HCT116 (cell line): Measurements from ENCODE around the gene PTPDC1. TPM values are rescaled to one million over a fixed set of nuclear protein-coding genes. Genes with fewer than 3 reads are reported as not detected.

Source experiments
- ATAC-seq: fragments of 200-7000 bp; cut with Tn5 transposase; 2 replicates; pipeline ENCODE4 v1.9.1; 2020; ENCODE audit warnings: mild to moderate bottlenecking, moderate library complexity
- BruUV-seq: library from RNA; stranded (reverse); fragments of 400-500 nt; replicated peaks from 2 replicates; lab custom pipeline; 2021; lab: Mats Ljungman, UMichigan
- CTCF ChIA-PET: fragments of 300-600 bp; sonication (Branson Sonifier 250); formaldehyde crosslinking; loops from one replicate; lab custom pipeline; 2021; ENCODE audit warnings: antibody characterized with exemption; lab: Charles Lee
- POLR2A ChIA-PET: fragments of 300-600, 350-600 bp; sonication (Branson Sonifier 250); formaldehyde crosslinking; loops from one replicate; lab custom pipeline; 2021; ENCODE audit warnings: antibody characterized with exemption; lab: Charles Lee
- RAD21 ChIA-PET, 2 experiments: fragments of 300-600 bp; sonication (Branson Sonifier 250); formaldehyde crosslinking; loops; one replicate each; lab custom pipeline; 2023; ENCODE audit warnings: low total read pairs in 2 of 2; ENCODE audit not compliant: uncharacterized antibody in 2 of 2, unreplicated experiment in 2 of 2, low non-redundant PET in 1 of 2; lab: Charles Lee
- DNase-seq: peaks from one replicate; pipeline ENCODE4 v3.0.0-alpha.2; 2010; ENCODE audit warnings: low read depth, low spot score
- H2AFZ ChIP-seq: fragments of 200-600 bp; shearing (Covaris generic), sonication (generic); 2 replicates; pipeline ENCODE4 v1.6.1; 2017; ENCODE audit warnings: low read depth, mixed run types, mixed read lengths, antibody characterized with exemption, low read length; ENCODE audit not compliant: poor library complexity, severe bottlenecking
- H3K27ac ChIP-seq: 2 replicates; pipeline ENCODE4 v1.5.1; 2012; ENCODE audit warnings: low read depth, low read length
- H3K27me3 ChIP-seq: fragments of 200-600 bp; sonication (generic); 2 replicates; pipeline ENCODE4 v1.6.1; 2016; ENCODE audit warnings: mixed run types, low read length, mixed read lengths; ENCODE audit not compliant: insufficient read depth
- H3K36me3 ChIP-seq, 2 experiments: fragments of 200-500 bp in 1 of 2; fragments of 200-600 bp in 1 of 2; sonication (Bioruptor generic) in 1 of 2; sonication (generic) in 1 of 2; 2 replicates each; pipeline versions ENCODE4 v1.5.1 to v1.6.1; 2014 to 2016; ENCODE audit warnings: low read length in 2 of 2, inconsistent platforms in 1 of 2, mixed read lengths in 1 of 2, mixed run types in 1 of 2; ENCODE audit not compliant: insufficient read depth in 2 of 2, control insufficient read depth in 1 of 2
- H3K4me1 ChIP-seq, 2 experiments: fragments of 200-600 bp in 1 of 2; sonication (generic) in 1 of 2; 2 replicates each; pipeline versions ENCODE4 v1.5.1 to v1.6.1; 2012 to 2017; ENCODE audit warnings: low read length in 2 of 2, inconsistent platforms in 1 of 2, mild to moderate bottlenecking in 1 of 2, mixed read lengths in 1 of 2, mixed run types in 1 of 2, moderate library complexity in 1 of 2; ENCODE audit not compliant: insufficient read depth in 2 of 2, control insufficient read depth in 1 of 2
- H3K4me2 ChIP-seq: fragments of 200-600 bp; sonication (generic); 2 replicates; pipeline ENCODE4 v1.6.1; 2017; ENCODE audit warnings: mixed run types, low read length, mixed read lengths
- H3K4me3 ChIP-seq, 2 experiments: fragments of 200-600 bp in 1 of 2; sonication (generic) in 1 of 2; replicated peaks in 1 of 2; 2 replicates each; pipeline ENCODE4 v1.5.1; 2011 to 2016; ENCODE audit warnings: low read length in 2 of 2, control low read depth in 1 of 2, low read depth in 1 of 2, mild to moderate bottlenecking in 1 of 2, mixed read lengths in 1 of 2, mixed run types in 1 of 2
- H3K79me2 ChIP-seq: fragments of 200-600 bp; sonication (generic); 2 replicates; pipeline ENCODE4 v1.6.1; 2017; ENCODE audit warnings: mild to moderate bottlenecking, mixed run types, low read length, moderate library complexity, mixed read lengths; ENCODE audit not compliant: insufficient read depth
- H3K9ac ChIP-seq: fragments of 200-600 bp; sonication (generic); 2 replicates; pipeline ENCODE4 v1.6.1; 2016; ENCODE audit warnings: low read length, mixed read lengths
- H3K9me2 ChIP-seq: fragments of 200-600 bp; sonication (generic), shearing (Covaris generic); 2 replicates; pipeline ENCODE4 v1.6.1; 2017; ENCODE audit warnings: mixed run types, mild to moderate bottlenecking, moderate library complexity; ENCODE audit not compliant: insufficient read depth
- H3K9me3 ChIP-seq, 2 experiments: fragments of 200-500 bp in 1 of 2; fragments of 200-600 bp in 1 of 2; sonication (Bioruptor generic) in 1 of 2; sonication (generic) in 1 of 2; 2 replicates each; pipeline ENCODE4 v1.6.1; 2014 to 2017; ENCODE audit warnings: low read length in 2 of 2, mixed read lengths in 2 of 2, inconsistent platforms in 1 of 2, low read depth in 1 of 2, mild to moderate bottlenecking in 1 of 2, mixed run types in 1 of 2, moderate library complexity in 1 of 2; ENCODE audit not compliant: control insufficient read depth in 1 of 2, insufficient read depth in 1 of 2
- H4K20me1 ChIP-seq: fragments of 200-600 bp; sonication (generic), shearing (Covaris generic); 2 replicates; pipeline ENCODE4 v1.6.1; 2017; ENCODE audit warnings: mixed run types, mild to moderate bottlenecking, moderate library complexity; ENCODE audit not compliant: insufficient read depth
- ATF3 ChIP-seq: IDR thresholded peaks from 2 replicates; pipeline ENCODE4 v1.6.1; 2012
- CBX3 ChIP-seq: IDR thresholded peaks from 2 replicates; pipeline ENCODE4 v1.6.1; 2012; ENCODE audit warnings: low read depth
- CTCF ChIP-seq, 3 experiments: fragments of 200-600 bp in 1 of 3; sonication (generic) in 1 of 3; IDR thresholded peaks in 2 of 3; conservative IDR thresholded peaks in 1 of 3; 2 replicates each; pipeline ENCODE4 v1.5.1; 2012 to 2017; ENCODE audit warnings: low read depth in 2 of 3, low read length in 2 of 3, antibody characterized with exemption in 1 of 3, borderline replicate concordance in 1 of 3, control low read depth in 1 of 3, mild to moderate bottlenecking in 1 of 3, mixed read lengths in 1 of 3, mixed run types in 1 of 3, moderate library complexity in 1 of 3; ENCODE audit not compliant: insufficient read depth in 1 of 3
- EGR1 ChIP-seq: IDR thresholded peaks from 2 replicates; pipeline ENCODE4 v1.6.1; 2012; ENCODE audit warnings: low read depth
- EZH2phosphoT487 ChIP-seq: fragments of 200-600 bp; IDR thresholded peaks from 2 replicates; pipeline ENCODE4 v1.6.1; 2018; ENCODE audit warnings: antibody characterized with exemption, borderline replicate concordance
- FOSL1 ChIP-seq: IDR thresholded peaks from 2 replicates; pipeline ENCODE4 v1.6.1; 2012; ENCODE audit warnings: low read depth
- MAX ChIP-seq: IDR thresholded peaks from 2 replicates; pipeline ENCODE4 v1.6.1; 2012
- POLR2AphosphoS5 ChIP-seq: IDR thresholded peaks from 2 replicates; pipeline ENCODE4 v1.6.1; 2011; ENCODE audit warnings: mild to moderate bottlenecking, low read depth, low read length, moderate library complexity
- REST ChIP-seq: IDR thresholded peaks from 2 replicates; pipeline ENCODE4 v1.6.1; 2012; ENCODE audit warnings: low read depth
- SP1 ChIP-seq: IDR thresholded peaks from 2 replicates; pipeline ENCODE4 v1.6.1; 2012; ENCODE audit warnings: low read depth
- SRF ChIP-seq: IDR thresholded peaks from 2 replicates; pipeline ENCODE4 v1.6.1; 2012; ENCODE audit warnings: low read depth
- TCF7L2 ChIP-seq: IDR thresholded peaks from 2 replicates; pipeline ENCODE4 v1.7.0; 2011; ENCODE audit warnings: borderline replicate concordance, inconsistent platforms; ENCODE audit not compliant: insufficient read depth, insufficient read length; ENCODE audit errors: extremely low read depth
- ZFX ChIP-seq: fragments of 450-650 bp; IDR thresholded peaks from 2 replicates; pipeline ENCODE4 v1.6.1; 2017
- ZNF274 ChIP-seq: fragments of 200-500 bp; sonication (Bioruptor generic); IDR thresholded peaks from 2 replicates; pipeline ENCODE4 v1.6.1; 2014; ENCODE audit warnings: mild to moderate bottlenecking, low read depth, low read length, inconsistent platforms
- intact Hi-C: fragments of 100-400 bp; cut with micrococcal nuclease; formaldehyde crosslinking; loops from 2 replicates; pipeline ENCODE4 v1.10.0; 2022
- total RNA-seq: library from RNA; stranded (reverse); gene quantifications from one replicate; pipeline ENCODE4 v1.2.1, GENCODE V29; 2021; ENCODE audit not compliant: unreplicated experiment

PTPDC1 gene
- total RNA-seq, 1 experiment from 2014 or later = 12.7 TPM

DNA sequence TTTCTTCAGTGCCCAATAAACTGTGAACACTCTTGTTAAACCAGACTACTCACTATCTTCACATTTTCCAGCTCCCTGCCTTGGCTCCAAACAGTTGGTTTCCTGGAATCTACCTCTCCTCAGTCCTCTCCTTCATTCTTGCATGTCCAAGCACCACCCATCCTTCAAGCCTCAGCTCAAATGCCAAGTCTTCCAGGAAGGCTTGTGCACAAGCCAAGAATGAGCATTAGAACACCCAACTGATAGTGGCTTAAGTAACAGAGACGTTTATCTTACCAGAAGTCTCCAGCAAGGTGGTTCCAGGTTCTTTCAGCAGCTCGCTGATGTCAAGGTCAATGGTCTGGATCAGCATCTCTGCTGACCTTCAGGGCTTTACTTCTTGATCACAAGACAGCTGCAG lies 60.1 kb downstream of the PTPDC1 start:
- DNase-seq (no peak), ATAC-seq (no peak)
- Histone ChIP-seq H3K4me3 (no peak overlapping the region), H3K9ac (no peak overlapping the region), H3K9me2 (no peaks in the 10 kb centered on the region), H3K36me3 (no peaks in the 10 kb centered on the region), H3K79me2 (no peaks in the 10 kb centered on the region), H4K20me1 (no peaks in the 10 kb centered on the region), H3K9me3 (no peaks in the 10 kb centered on the region), H2AFZ (no peak overlapping the region), H3K27ac (no peak overlapping the region), H3K4me2 (no peak overlapping the region), H3K4me1 (peaks cover 13 to 19% of the 10 kb centered on the region in 2 experiments), H3K27me3 (no peaks in the 10 kb centered on the region)
- BruUV-seq = no TSS peak
- ChIA-PET RAD21 (no interaction called here), POLR2A (no interaction called here), CTCF (no interaction called here)
- TF ChIP-seq EGR1 (no peak), ZFX (no peak), MAX (no peak), EZH2phosphoT487 (no peak), REST (no peak), CTCF (IDR thresholded peaks at IDR 0.05 in 2 of 3, conservative IDR thresholded peaks at IDR 0.05 in 1 of 3; ENCODE audit: borderline replicate concordance in 1 of 3, insufficient read depth in 1 of 3, low read depth in 2 of 3, low read length in 2 of 3) (no peak), SRF (no peak), ATF3 (no peak), ZNF274 (no peak), TCF7L2 (no peak), POLR2AphosphoS5 (no peak), CBX3 (no peak), SP1 (no peak), FOSL1 (no peak)
- intact Hi-C loops = no loop called here
